H1 (cell line): ENCODE measurements around the gene MTTP. TPM values are rescaled to one million over a fixed set of nuclear protein-coding genes. Genes with fewer than 3 reads are reported as not detected.

Experiments
- POLR2AphosphoS5 ChIP-seq: IDR thresholded peaks from 2 replicates; pipeline ENCODE4 v1.6.1; 2011; ENCODE audit warnings: low read depth, low read length
- RBBP5 ChIP-seq: IDR thresholded peaks from 2 replicates; pipeline ENCODE4 v1.7.1; 2012; ENCODE audit warnings: low read depth, mild to moderate bottlenecking, inconsistent platforms, low read length, moderate library complexity, borderline replicate concordance
- SIN3A ChIP-seq, 2 experiments: IDR thresholded peaks in 1 of 2; conservative IDR thresholded peaks in 1 of 2; 2 replicates each; pipeline ENCODE4 v1.6.1; 2011 to 2012; ENCODE audit warnings: low read length in 2 of 2, improper control_type of control experiment in 1 of 2, low read depth in 1 of 2, mild to moderate bottlenecking in 1 of 2
- SIX5 ChIP-seq: IDR thresholded peaks from 2 replicates; pipeline ENCODE4 v1.6.1; 2011; ENCODE audit warnings: mild to moderate bottlenecking, low read depth, low read length
- SUZ12 ChIP-seq: fragments of 200-600 bp; sonication (generic); IDR thresholded peaks from 2 replicates; pipeline ENCODE4 v1.6.1; 2012; ENCODE audit warnings: mild to moderate bottlenecking, inconsistent platforms, low read length, moderate library complexity, mixed read lengths
- ZNF274 ChIP-seq: IDR thresholded peaks from 2 replicates; pipeline ENCODE4 v1.7.0; 2012; ENCODE audit warnings: low read length, borderline replicate concordance; ENCODE audit errors: extremely low read depth
- polyA plus RNA-seq, 7 experiments: library from polyadenylated mRNA; depleted of rRNA in 3 of 7; stranded (reverse) in 5 of 7; unstranded in 2 of 7; fragments of >200 nt in 5 of 7; fragments of 200-250 nt in 2 of 7; gene quantifications; 1 replicate in 5 of 7; 2 replicates in 1 of 7; 4 replicates in 1 of 7; pipeline versions ENCODE4 v1.2.1 to v1.2.3, GENCODE V29; 2011 to 2013; ENCODE audit warnings: missing spikeins in 2 of 7, mixed read lengths in 2 of 7
- total RNA-seq: library from RNA; stranded (reverse); fragmentation: NEBNext Ultra II Directional; extraction: Animal tissue kit (Norgen Biotek cat#: 25700); gene quantifications from 2 replicates; pipeline ENCODE4 v1.2.1, GENCODE V29; 2021
- TF ChIP-seq, protein P1 (sequence below): IDR thresholded peaks from 2 replicates; pipeline ENCODE4 v1.6.1; 2011; ENCODE audit warnings: low read depth, mild to moderate bottlenecking, low read length; ENCODE audit not compliant: insufficient read depth
- TF ChIP-seq, protein P2 (sequence below): IDR thresholded peaks from 2 replicates; pipeline ENCODE4 v1.6.1; 2012; ENCODE audit warnings: inconsistent platforms

MTTP gene
- total and polyA plus RNA-seq, 2 of the 8 experiments (the other 6 are each of a cell fraction or from before 2014, with no cell fraction given), result 0.12 to 0.26 TPM

DNA sequence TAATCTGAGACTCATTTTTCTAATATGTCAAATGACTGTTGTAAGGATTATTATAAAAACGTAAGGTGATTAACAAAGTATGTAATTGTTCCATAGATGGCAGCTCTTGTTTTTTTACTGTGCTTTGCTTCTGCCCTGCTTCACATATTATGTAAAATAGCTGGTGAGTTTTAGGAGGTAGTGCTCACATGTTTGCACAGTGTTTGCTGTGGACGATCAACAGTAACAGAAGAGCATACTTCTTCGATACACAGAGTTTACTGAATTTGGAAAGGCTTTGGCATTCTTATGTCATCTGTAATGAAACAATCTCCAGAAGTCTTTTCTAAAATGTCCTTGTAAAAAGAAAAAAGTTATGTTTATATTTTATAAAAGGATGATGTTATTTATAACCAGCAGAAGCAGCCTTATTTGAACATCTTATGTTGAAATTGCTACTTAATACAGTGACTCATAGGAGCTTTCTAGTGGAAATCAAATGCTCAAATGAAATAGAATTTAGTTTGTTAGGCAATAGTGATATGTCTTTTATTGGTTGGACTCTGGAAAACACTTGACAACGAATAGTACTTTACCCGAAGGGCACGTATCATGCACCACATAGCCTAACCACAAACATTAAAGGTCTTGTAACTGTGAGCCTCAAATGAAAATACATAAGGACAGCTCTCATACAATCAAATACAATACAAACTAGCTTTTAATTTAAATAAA lies 1.9 kb upstream of the MTTP start (continued):
- TF ChIP-seq, protein P1, sequence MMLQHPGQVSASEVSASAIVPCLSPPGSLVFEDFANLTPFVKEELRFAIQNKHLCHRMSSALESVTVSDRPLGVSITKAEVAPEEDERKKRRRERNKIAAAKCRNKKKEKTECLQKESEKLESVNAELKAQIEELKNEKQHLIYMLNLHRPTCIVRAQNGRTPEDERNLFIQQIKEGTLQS, result no peak
- TF ChIP-seq RBBP5 (no peak), SUZ12 (no peak), SIX5 (no peak), POLR2AphosphoS5 (no peak), SIN3A (conservative IDR thresholded peaks at IDR 0.05 in 1 of 2, IDR thresholded peaks at IDR 0.05 in 1 of 2; ENCODE audit: low read depth in 1 of 2, low read length in 2 of 2) (no peak), ZNF274 (no peak)
- TF ChIP-seq, protein P2, sequence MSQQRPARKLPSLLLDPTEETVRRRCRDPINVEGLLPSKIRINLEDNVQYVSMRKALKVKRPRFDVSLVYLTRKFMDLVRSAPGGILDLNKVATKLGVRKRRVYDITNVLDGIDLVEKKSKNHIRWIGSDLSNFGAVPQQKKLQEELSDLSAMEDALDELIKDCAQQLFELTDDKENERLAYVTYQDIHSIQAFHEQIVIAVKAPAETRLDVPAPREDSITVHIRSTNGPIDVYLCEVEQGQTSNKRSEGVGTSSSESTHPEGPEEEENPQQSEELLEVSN, result no peak
